Endometrial microvascular endothelial cells (primary cell): ENCODE data around the gene IMPDH1. TPM values are rescaled to one million over a fixed set of nuclear protein-coding genes. Genes with fewer than 3 reads are reported as not detected.
"Not testable (repeated sequence)": the region's sequence is repeated elsewhere in the genome, so short reads cannot be mapped to it uniquely, and the experiment has no call there.

Experiments
- in situ Hi-C: cut with HindIII; loops from 2 replicates; pipeline ENCODE4 v1.10.0; 2017; ENCODE audit warnings: low sequenced_read_pairs, low pct_unique_long_range_greater_than_20kb; ENCODE audit errors: inconsistent ontology term
- total RNA-seq: library from RNA; depleted of rRNA; stranded (reverse); fragments of >200 nt; gene quantifications from one replicate; pipeline ENCODE4 v1.2.3, GENCODE V29; 2015; ENCODE audit errors: inconsistent ontology term

The IMPDH1 gene
- 120 TPM for total RNA-seq

DNA sequence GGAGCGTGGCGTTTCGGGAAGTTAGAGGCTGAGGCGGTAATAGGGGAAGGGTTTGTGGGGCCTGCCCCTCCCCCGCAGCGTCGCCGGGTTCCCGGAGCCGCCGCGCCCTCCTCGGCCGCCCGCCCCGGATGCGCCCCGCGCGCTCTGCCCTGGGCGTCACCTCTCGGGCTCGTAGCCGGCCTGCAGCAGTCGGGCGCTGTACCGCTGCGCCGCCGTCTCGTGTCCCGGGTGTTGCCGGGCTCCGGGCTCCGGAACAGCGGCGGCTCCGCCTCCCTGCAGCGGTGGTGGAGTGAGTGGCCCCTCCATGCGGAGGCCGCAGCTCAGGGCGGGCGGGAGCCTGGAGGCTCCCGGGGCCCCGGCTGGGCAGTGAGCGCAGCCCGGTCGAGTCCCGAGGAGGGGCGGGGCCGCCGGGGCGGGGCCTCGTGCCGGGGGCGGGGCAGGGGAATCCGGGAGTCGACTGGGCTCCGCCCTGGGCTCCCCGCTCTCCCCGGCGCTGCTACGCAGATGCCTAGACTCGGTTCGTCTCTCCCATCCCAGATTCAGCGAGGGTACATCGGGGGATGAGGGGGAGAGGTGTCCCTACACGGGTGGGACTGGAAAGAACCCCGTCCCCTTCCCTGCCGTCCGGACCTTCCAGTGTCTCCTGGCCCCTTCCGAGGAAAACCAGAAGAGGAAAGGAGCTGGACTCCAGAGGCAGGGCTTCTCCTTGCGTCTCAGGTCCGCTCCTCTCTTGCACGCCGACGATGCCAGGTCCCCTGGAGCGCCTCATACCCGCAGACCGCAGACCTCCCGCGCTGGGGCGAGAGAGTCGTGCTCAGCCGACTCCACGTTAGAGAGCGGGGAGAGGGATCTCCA is at the start of gene IMPDH1:
Gene IMPDH1, minus strand, starts transcription at position 387 of the 855 bp plus-strand sequence. Its CDS starts 81 bp downstream, at position 306.
- in situ Hi-C loops = no loop called here

- in situ Hi-C loops = no loop called here
Measured at GRCh38 chr7:128459394-128459878, 49.7 kb upstream of the IMPDH1 start.

DNA sequence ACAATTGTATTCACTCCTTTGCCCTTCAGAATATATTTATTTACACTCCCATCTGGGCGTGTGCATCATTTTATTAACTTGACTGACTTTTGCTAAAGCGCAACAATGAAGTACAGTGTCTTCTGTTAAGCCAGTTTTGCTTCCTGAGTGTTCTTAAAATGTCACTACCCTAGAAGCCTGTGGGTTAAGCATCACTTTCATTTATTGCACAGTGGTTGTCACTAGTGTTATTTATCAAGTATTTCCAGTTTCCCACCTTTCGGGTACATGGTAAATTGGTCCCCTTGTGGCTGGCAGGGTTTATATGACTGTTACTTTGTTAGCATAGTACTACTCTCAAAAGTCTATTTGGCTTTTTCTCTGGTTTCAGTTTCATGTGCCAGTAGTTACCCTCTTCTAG is 49.2 kb upstream of the IMPDH1 start:
- in situ Hi-C loops = no loop called here

- in situ Hi-C loops = not testable (repeated sequence)
Measured at GRCh38 chr7:128457385-128457784, 47.6 kb upstream of the IMPDH1 start.

GRCh38 chr7:128456255-128456725 is 46.5 kb upstream of the IMPDH1 start:
- in situ Hi-C loops = no loop called here

DNA sequence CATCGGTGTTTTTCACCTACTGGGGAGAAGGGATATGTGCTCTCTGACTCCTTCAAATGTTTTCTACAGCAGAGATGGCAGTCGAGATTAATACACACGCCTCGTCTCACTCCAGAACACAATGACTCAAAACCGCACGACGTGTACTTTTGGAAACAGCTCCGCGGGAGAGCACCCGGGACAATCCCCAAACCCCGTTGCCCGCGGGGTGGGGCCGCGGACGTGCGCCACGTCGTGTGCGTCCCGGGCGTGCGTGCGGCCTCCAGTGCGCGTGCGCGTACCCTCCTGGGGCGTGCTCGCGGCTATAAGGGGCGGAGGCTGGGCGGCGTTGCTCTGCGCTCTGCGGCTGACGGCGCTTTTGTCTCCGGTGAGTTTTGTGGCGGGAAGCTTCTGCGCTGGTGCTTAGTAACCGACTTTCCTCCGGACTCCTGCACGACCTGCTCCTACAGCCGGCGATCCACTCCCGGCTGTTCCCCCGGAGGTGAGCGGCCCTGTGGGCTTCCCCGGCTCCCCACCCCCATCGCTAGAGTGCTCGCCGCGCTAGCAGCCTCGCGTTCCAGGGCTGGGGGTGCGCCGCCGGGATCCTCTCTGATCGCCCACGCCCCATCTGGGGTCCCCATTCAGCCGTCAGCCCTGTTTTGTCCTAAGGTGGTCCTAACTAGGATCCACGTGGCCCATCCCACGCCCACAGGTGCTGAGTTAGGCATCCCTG is 45.9 kb upstream of the IMPDH1 start, which contains the start of gene HILPDA:
Gene HILPDA, plus strand, starts transcription at position 336 of the 712 bp plus-strand sequence. CDS start 1,391 bp downstream, outside the sequence.
- in situ Hi-C loops = no loop called here

DNA sequence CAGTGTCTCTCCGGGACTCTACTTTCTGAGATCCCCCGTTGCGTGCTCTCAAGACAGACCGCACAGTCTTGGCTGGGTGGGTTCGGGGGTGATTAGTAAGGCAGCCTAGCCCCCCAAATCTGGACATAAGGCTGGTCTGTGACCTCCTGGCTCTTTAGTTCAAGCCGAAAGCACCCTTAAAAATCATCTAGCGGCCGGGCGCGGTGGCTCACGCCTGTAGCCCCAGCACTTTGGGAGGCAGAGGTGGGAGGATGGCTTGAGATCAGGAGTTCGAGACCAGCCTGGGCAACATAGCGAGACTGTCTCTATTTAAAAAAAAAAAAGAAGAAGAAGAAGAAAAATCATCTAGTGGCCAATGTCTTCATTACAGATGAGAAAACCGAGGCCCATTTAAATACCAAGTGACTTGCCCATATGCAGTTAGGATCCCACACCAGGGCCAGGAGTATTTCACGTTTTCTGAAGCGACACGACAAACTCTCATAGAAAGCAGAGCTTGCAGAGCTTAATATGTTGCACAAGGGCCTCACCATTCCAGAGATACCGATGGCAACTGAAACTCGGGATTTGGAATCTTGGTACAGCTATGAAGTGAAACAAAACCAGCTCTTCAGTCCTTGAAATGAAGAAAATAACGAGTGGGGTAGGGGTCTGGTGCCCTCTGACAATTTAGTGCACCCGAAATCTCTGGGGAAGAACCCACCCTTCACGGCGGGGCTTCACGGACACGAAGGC is 45.2 kb upstream of the IMPDH1 start:
- in situ Hi-C loops = no loop called here

DNA sequence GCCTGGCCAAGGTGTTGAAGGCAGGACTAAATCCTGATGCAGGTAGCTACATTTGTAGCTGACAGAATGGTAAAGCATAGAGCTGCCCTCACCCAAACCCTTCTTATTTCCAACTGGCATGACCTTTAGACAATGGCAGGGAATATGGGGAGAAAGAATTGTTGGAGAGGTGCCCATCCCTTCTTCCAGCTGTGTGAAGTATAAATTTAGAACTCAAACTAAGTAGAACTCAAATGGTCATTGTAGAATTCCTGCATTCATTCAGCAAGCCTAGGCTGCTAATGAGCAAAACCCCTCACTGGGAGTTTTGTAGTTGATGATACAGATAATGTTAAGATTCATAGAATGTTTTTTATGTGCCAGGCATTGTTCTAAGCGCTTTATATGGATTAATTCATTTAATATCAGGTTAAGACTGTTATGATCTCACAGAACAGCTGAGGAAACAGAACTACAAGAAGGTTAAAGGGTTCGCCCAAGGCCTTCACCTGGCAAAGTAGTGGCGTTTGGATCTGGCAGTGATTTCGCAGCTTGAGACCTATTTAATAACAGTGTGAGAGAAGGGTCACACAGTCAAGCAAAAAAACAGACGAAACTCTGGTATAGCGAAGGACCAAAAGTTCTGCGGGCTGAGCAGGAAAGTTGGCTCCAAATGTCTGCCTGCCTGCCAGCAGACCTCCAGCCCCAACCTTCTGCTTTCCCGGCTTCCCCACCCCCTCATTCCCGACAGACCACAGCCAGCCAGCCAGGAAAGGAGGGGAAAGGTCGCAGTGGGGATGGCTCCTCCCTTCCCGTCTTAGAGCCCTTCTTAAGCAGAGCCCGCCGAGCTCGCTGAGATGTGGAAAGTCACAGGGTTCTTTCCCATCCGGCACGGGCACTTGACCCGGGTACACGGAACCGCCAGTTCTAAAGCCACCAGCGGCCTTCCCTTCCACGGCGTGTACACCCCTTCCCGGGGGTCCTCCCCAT is 44.3 kb upstream of the IMPDH1 start:
- in situ Hi-C loops = no loop called here

- in situ Hi-C loops = no loop called here
Measured at GRCh38 chr7:128452552-128452951, 42.8 kb upstream of the IMPDH1 start.

GRCh38 chr7:128450913-128451312 is 41.1 kb upstream of the IMPDH1 start:
- in situ Hi-C loops = no loop called here

- in situ Hi-C loops = no loop called here
Measured at GRCh38 chr7:128450409-128450808, 40.6 kb upstream of the IMPDH1 start.

DNA sequence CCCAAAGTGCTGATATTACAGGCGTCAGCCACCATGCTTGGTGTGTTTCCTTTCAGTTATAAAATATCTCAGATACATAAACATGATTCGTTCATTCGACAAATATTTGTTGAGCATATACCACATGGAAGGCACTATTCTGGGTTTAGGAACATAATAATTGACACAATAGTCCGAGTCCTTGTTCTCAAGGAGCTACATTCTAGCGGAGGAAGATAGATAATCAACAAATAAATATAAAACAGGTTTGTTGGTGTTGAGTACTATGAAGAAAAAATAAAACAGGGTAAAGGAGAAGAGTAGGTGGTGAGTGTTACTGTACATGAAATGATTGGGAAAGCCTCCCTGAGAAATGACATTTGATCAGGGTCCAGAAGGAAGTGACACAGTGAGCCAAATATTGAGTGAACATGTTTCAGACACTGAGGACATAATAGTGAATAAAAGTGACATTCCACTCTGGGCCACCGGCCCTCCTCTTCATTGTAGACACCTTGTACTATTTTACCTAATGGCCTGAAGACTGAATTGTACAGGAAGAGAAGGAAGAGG is 39.0 kb upstream of the IMPDH1 start:
- in situ Hi-C loops = no loop called here

DNA sequence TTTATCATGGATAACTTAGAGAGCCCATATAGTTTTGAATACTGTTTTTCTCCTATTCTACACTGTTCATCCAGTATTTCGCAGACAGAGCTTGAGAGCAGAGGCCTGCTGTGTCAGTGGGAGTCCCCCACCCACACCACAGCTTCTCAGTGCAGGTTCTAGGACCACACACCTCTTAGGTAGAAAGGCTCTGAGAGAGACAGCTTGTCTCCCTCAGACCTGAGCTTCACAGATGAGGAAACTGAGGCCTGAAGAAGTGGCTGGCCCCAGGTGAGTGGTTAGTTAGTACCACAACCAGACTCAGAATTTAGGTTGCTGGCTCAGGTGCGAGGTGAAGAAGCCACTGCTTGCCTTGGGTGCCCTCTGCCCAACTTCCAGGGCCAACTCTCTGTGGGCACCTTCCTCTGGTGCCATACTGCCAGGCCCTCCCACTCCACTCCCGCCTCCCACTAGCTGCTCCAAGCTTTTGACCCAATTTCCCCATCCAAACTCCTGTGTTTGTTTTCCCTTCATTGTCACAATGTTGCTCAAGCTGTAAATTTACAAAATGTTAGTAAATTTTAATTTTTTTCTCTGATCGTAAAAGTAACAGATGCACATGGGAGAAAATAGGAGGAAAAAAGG is 38.3 kb upstream of the IMPDH1 start:
- in situ Hi-C loops = no loop called here

- in situ Hi-C loops = no loop called here
Measured at GRCh38 chr7:128446306-128446705, 36.5 kb upstream of the IMPDH1 start.

DNA sequence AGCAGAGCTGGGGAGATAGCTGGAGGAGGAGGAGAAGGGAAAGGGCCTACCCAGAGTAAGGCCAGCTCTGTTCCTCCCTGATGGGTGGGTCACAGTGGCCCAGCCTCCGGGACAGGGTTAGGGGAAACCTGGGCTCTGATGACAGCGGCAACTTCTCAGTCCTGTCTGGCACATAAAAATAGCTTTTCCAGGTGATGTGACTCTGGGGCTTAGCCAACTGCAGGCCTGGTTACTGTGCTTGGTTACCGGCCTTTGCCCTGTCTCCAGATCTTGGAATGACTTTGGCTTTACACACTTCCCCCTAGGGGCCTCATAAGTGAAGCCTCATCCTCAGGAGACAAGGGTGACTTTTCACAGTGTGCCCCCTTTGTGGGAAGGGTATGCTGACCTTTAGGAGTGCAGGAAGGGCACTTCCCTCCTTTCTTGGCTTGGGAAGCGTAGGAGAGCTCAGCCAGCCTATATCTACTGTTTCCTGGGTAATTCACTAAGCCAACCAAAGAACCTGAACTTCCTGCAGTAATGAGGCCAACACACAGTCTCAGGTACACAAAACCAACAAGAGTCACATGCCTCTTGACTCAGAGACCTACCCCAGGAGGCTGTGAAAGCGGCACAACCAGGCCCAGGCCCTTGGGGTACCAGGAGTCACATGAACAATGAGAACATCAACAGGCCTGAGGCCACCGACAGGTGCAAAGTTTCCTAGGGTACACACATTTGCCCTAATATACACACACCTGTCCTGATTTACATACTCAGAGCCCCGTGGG is 34.2 kb upstream of the IMPDH1 start:
- in situ Hi-C loops = no loop called here

- in situ Hi-C loops = no loop called here
Measured at GRCh38 chr7:128442356-128442755, 32.6 kb upstream of the IMPDH1 start.
